Measurements from ENCODE around the gene PIGS.

- TF ChIP-seq CTCF (IDR thresholded peaks at IDR 0.05; ENCODE audit: low read depth, low read length) (no peak), POLR2A (IDR thresholded peaks at IDR 0.05; ENCODE audit: extremely low read depth, insufficient read length) (no peak), MYC (IDR thresholded peaks at IDR 0.05; ENCODE audit: low read depth, low read length) (no peak)
These were observed 47.4 kb downstream of the PIGS start for GRCh38 chr17:28523876-28524275.

Data from NB4 (cell line).